PC-3 (cell line): Measurements from ENCODE around the gene USH2A. TPM values are rescaled to one million over a fixed set of nuclear protein-coding genes. Genes with fewer than 3 reads are reported as not detected.

ENCODE experiments used
- ATAC-seq: fragments of 200-7000 bp; cut with Tn5 transposase; 2 replicates; pipeline ENCODE4 v1.9.1; 2020; ENCODE audit warnings: mild to moderate bottlenecking, moderate library complexity
- BruUV-seq: library from RNA; stranded (reverse); fragments of 400-500 nt; replicated peaks from 2 replicates; lab custom pipeline; 2021; lab: Mats Ljungman, UMichigan
- CTCF ChIA-PET: fragments of 300-600 bp; sonication (Branson Sonifier 250); formaldehyde crosslinking; loops from one replicate; lab custom pipeline; 2022; ENCODE audit warnings: antibody characterized with exemption; lab: Charles Lee
- POLR2A ChIA-PET: fragments of 300-600 bp; sonication (Branson Sonifier 250); formaldehyde crosslinking; loops from one replicate; lab custom pipeline; 2022; ENCODE audit warnings: antibody characterized with exemption; ENCODE audit not compliant: unreplicated experiment; lab: Charles Lee
- DNase-seq: peaks from one replicate; pipeline ENCODE4 v3.0.0-alpha.2; 2015
- H2AFZ ChIP-seq: fragments of 300-600 bp; sonication (generic); 2 replicates; pipeline ENCODE4 v1.6.0; 2016; ENCODE audit warnings: antibody characterized with exemption, low read length
- H3F3A ChIP-seq: fragments of 300-600 bp; sonication (generic); one replicate; pipeline ENCODE4 v1.6.0; 2017; ENCODE audit warnings: antibody characterized with exemption, low read length, control low read depth, mild to moderate bottlenecking; ENCODE audit not compliant: unreplicated experiment
- H3K27ac ChIP-seq: fragments of 300-600 bp; sonication (generic); 2 replicates; pipeline ENCODE4 v1.5.1; 2016; ENCODE audit warnings: mild to moderate bottlenecking, low read length
- H3K27me3 ChIP-seq: fragments of 300-600 bp; sonication (generic); 2 replicates; pipeline ENCODE4 v1.6.1; 2016; ENCODE audit warnings: low read length, mixed read lengths
- H3K36me3 ChIP-seq: fragments of 300-600 bp; sonication (generic); 2 replicates; pipeline ENCODE4 v1.6.1; 2016; ENCODE audit warnings: low read depth, mixed run types, low read length, mixed read lengths
- H3K4me1 ChIP-seq: fragments of 300-600 bp; sonication (generic); 2 replicates; pipeline ENCODE4 v1.5.1; 2016; ENCODE audit warnings: low read length; ENCODE audit not compliant: insufficient read depth
- H3K4me2 ChIP-seq: fragments of 300-600 bp; sonication (generic); 2 replicates; pipeline ENCODE4 v1.6.0; 2016; ENCODE audit warnings: low read length
- H3K4me3 ChIP-seq: fragments of 300-600 bp; sonication (generic); 2 replicates; pipeline ENCODE4 v1.5.1; 2016; ENCODE audit warnings: mild to moderate bottlenecking, low read length, mixed read lengths
- H3K79me2 ChIP-seq: fragments of 300-600 bp; sonication (generic); 2 replicates; pipeline ENCODE4 v1.6.1; 2017; ENCODE audit warnings: low read length, mixed read lengths
- H3K9ac ChIP-seq: fragments of 300-600 bp; sonication (generic); 2 replicates; pipeline ENCODE4 v1.6.0; 2016; ENCODE audit warnings: mild to moderate bottlenecking, low read length
- H3K9me2 ChIP-seq: fragments of 300-600 bp; sonication (generic); replicated peaks from 2 replicates; pipeline ENCODE4 v1.6.1; 2016; ENCODE audit warnings: mixed run types, low read length, mixed read lengths
- H3K9me3 ChIP-seq: fragments of 300-600 bp; sonication (generic); 2 replicates; pipeline ENCODE4 v1.6.1; 2016; ENCODE audit warnings: low read length, mixed read lengths
- H4K20me1 ChIP-seq: fragments of 300-600 bp; sonication (generic); 2 replicates; pipeline ENCODE4 v1.6.1; 2016; ENCODE audit warnings: low read length, mixed read lengths
- CTCF ChIP-seq: fragments of 300-600 bp; sonication (generic); conservative IDR thresholded peaks from 2 replicates; pipeline ENCODE4 v1.5.1; 2017; ENCODE audit warnings: antibody characterized with exemption, low read depth, mild to moderate bottlenecking, low read length
- EZH2 ChIP-seq: fragments of 300-600 bp; sonication (generic); IDR thresholded peaks from one replicate; pipeline ENCODE4 v1.6.1; 2017; ENCODE audit warnings: antibody characterized with exemption, mild to moderate bottlenecking, low read length; ENCODE audit not compliant: unreplicated experiment
- EZH2phosphoT487 ChIP-seq: fragments of 300-600 bp; sonication (generic); IDR thresholded peaks from 2 replicates; pipeline ENCODE4 v1.6.1; 2018; ENCODE audit warnings: mild to moderate bottlenecking, antibody characterized with exemption, low read length, borderline replicate concordance
- intact Hi-C: fragments of 100-400 bp; cut with micrococcal nuclease; formaldehyde crosslinking; loops from 2 replicates; pipeline ENCODE4 v1.9.0; 2023
- total RNA-seq: library from RNA; depleted of rRNA; stranded (reverse); fragments of >200 nt; gene quantifications from 2 replicates; pipeline ENCODE4 v1.2.3, GENCODE V29; 2014

Gene USH2A
- total RNA-seq, 1 experiment from 2014 or later = not detected

- intact Hi-C loops = no loop called here
- no peaks in the 10 kb centered on the region for H3K36me3 ChIP-seq
- no peaks in the 10 kb centered on the region for H3K9me3 ChIP-seq
- no peak overlapping the region for H3K4me3 ChIP-seq
- DNase-seq (no peak), ATAC-seq (no peak)
- POLR2A ChIA-PET = no interaction called here
- no peaks in the 10 kb centered on the region for H3K79me2 ChIP-seq
- H3K27ac ChIP-seq = no peak overlapping the region
- H3K27me3 ChIP-seq = peaks cover 51% of the 10 kb centered on the region
- no peaks in the 10 kb centered on the region for H3K4me1 ChIP-seq
- TF ChIP-seq CTCF (no peak), EZH2phosphoT487 (no peak), EZH2 (no peak)
- no peaks in the 10 kb centered on the region for H3K9me2 ChIP-seq
- BruUV-seq = no TSS peak
- H2AFZ ChIP-seq = no peak overlapping the region
- no peak overlapping the region for H3K4me2 ChIP-seq
- H4K20me1 ChIP-seq = no peaks in the 10 kb centered on the region
- CTCF ChIA-PET = no interaction called here
- no peaks in the 10 kb centered on the region for H3F3A ChIP-seq
- H3K9ac ChIP-seq = no peak overlapping the region
Observed at GRCh38 chr1:216095400-216095799, 327.8 kb downstream of the USH2A start.

DNA sequence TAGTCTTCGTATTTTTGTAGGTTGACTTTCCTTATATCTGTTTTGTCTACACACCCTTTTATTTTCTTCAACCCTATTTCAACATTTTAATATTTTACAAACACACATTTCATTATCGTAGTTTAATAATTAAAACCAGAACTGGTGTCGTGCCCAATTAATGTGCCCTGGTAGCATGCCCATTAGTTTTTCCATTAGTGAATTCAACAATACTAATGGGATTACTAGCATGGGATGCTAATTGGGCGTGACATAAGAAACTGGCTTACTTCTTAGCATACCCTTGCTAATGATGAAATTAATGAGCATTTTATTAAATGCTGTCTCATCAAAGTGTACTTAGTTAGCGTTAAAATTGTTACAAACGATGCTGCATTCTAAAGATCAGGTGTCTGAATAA lies 332.7 kb downstream of the USH2A start:
- DNase-seq (no peak), ATAC-seq (no peak)
- Histone ChIP-seq H3K79me2 (no peaks in the 10 kb centered on the region), H3K4me3 (no peak overlapping the region), H2AFZ (no peak overlapping the region), H3K4me2 (no peak overlapping the region), H3K9me3 (no peaks in the 10 kb centered on the region), H3K9me2 (no peaks in the 10 kb centered on the region), H4K20me1 (no peaks in the 10 kb centered on the region), H3F3A (no peaks in the 10 kb centered on the region), H3K27me3 (peaks cover 32% of the 10 kb centered on the region), H3K36me3 (no peaks in the 10 kb centered on the region), H3K4me1 (no peaks in the 10 kb centered on the region), H3K27ac (no peak overlapping the region), H3K9ac (no peak overlapping the region)
- POLR2A ChIA-PET = no interaction called here
- CTCF ChIA-PET = no interaction called here
- TF ChIP-seq EZH2 = no peak
- TF ChIP-seq CTCF = no peak
- TF ChIP-seq EZH2phosphoT487 = no peak
- intact Hi-C loops = no loop called here
- no TSS peak for BruUV-seq

DNA sequence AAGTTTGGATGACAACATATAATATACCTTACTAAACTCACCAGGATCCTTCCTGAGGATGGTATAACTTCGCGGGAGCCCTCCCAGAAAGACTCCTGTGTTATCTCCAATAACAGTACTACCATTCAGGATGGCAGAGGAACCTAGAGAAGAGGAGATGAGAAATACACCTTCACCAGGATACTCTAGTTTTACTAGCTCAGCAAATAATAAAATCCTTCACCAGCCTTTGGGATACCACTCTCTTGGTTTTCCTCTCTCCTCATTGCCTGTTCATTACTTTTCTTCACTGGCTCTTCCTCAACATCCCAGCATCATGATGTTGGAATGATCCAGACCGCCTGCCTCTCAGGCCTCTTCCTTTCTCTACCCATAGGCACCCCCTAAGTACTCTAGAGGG lies 336.6 kb downstream of the USH2A start:
- BruUV-seq = no TSS peak
- Histone ChIP-seq H3K27me3 (peaks cover 15% of the 10 kb centered on the region), H3F3A (no peaks in the 10 kb centered on the region), H3K79me2 (no peaks in the 10 kb centered on the region), H3K4me3 (no peak overlapping the region), H4K20me1 (no peaks in the 10 kb centered on the region), H3K9me2 (no peaks in the 10 kb centered on the region), H3K4me2 (no peak overlapping the region), H2AFZ (no peak overlapping the region), H3K27ac (no peak overlapping the region), H3K9me3 (no peaks in the 10 kb centered on the region), H3K4me1 (no peaks in the 10 kb centered on the region), H3K9ac (no peak overlapping the region), H3K36me3 (no peaks in the 10 kb centered on the region)
- TF ChIP-seq CTCF = no peak
- TF ChIP-seq EZH2phosphoT487 = no peak
- TF ChIP-seq EZH2 = no peak
- POLR2A ChIA-PET = no interaction called here
- CTCF ChIA-PET = no interaction called here
- intact Hi-C loops = no loop called here
- ATAC-seq = no peak
- DNase-seq = no peak
